ENCODE data around the gene TEDC2.
"Not testable (repeated sequence)": the region's sequence is repeated elsewhere in the genome, so short reads cannot be mapped to it uniquely, and the experiment has no call there.

The TEDC2 gene, protein sequence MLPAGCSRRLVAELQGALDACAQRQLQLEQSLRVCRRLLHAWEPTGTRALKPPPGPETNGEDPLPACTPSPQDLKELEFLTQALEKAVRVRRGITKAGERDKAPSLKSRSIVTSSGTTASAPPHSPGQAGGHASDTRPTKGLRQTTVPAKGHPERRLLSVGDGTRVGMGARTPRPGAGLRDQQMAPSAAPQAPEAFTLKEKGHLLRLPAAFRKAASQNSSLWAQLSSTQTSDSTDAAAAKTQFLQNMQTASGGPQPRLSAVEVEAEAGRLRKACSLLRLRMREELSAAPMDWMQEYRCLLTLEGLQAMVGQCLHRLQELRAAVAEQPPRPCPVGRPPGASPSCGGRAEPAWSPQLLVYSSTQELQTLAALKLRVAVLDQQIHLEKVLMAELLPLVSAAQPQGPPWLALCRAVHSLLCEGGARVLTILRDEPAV

DNA sequence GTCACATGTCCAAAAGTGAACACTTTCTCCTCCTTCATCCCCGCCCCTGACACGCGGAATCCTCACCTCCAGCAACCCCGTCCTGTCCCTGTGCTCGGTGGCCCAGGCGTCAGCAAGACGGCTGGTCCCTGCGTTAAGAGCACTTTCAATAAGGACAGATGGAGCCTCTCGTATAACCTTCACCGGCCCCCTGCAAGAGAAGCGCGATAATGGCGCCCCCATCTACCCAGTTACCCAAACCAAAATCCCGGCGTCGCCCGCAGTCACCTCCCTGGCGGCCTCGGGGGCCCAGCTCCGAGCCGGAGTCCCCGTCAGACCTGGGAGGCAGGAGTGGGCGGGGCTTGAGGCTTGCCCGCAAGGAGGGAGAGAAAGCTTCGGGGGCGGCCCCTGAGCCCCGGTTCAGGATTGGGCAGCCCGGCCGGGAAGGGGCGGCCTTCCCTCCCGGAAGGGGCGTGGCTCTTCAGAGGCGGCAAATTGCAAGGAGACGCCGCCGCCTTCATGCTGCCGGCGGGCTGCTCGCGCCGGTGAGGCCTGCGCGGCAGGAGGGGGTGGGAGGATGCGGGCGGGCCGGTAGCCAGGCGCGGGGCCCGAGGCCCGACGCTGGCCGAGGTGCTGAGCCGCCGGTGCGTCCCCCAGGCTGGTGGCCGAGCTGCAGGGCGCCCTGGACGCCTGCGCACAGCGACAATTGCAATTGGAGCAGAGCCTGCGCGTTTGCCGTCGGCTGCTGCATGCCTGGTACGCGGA, at the start of gene TEDC2:
TSS of gene TEDC2 (plus strand) at position 463 of the 744 bp plus-strand sequence. CDS start at position 499, 36 bp downstream.
- DNase-seq = peak; percentile 92

DNA sequence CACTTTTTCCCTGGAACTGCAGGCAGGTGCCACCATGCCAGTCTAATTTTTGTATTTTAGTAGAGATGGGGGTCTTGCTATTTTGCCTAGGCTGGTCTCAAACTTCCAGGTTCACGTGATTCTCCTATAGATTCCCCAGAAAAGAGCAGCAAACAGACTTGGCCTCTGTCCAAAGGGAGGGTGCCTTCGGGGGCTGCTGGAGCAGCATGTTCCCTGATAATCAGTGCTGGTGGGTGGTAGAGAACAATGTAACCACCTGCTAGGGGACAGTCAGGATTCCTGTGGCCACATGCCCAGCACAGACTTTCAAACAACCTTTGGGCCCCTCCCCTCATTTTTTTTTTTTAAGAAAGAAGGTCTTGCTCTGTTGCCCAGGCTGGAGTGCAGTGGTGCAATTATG, 44.8 kb upstream of the TEDC2 start:
- DNase-seq = no peak

DNA sequence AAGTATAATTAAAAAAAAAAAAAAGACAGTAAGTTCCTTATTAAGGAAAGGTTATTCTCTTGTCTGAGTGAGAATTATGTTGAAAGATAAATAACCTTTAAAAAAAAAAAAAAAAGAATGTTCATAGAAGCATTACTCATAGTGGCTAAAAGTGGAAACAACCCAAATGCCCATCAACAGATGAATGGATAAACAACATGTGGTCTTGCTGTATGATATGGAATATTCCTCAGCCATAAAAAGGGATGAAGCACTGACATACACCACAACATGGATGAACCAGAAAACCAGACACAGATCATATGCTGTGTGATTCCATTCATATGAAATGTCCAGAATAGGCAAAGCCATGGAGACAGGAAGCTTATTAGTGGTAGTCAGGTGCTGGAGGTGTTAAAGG, 39.9 kb upstream of the TEDC2 start:
- no peak for DNase-seq

DNA sequence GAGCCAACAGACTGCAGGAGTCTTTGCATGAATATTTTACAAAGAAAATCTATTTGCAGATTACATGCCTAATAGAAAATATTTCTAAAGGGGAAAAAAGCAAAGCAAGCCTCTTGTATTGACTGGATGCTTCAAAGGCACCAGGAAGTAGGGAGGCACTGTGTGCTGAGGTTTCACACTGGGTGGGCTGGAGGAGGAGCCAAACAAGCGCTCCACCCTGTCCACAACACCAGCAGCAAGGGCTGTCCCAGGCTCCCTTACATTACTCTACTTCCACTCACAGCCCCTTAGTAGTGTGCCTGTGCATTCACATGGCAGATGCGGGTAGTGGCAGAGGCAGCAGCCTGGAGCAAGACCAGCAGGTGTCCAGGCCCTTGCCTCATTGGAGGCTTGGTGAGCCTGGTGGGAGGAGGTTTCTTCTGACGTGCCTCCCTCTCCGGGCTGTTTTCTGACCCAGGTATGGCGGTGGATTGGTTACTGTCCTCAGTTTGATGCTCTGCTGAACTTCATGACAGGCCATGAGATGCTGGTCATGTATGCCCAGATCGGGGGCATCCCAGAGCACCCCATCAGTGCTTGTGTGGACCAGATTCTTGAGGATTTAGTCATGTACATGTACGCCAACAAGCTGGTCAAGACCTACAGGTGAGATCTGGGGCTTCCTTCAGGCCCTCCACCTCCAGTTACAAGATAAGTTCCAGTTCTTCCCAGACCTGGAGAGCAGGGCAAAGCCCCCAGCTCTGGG, 37.6 kb upstream of the TEDC2 start:
- DNase-seq = no peak

DNA sequence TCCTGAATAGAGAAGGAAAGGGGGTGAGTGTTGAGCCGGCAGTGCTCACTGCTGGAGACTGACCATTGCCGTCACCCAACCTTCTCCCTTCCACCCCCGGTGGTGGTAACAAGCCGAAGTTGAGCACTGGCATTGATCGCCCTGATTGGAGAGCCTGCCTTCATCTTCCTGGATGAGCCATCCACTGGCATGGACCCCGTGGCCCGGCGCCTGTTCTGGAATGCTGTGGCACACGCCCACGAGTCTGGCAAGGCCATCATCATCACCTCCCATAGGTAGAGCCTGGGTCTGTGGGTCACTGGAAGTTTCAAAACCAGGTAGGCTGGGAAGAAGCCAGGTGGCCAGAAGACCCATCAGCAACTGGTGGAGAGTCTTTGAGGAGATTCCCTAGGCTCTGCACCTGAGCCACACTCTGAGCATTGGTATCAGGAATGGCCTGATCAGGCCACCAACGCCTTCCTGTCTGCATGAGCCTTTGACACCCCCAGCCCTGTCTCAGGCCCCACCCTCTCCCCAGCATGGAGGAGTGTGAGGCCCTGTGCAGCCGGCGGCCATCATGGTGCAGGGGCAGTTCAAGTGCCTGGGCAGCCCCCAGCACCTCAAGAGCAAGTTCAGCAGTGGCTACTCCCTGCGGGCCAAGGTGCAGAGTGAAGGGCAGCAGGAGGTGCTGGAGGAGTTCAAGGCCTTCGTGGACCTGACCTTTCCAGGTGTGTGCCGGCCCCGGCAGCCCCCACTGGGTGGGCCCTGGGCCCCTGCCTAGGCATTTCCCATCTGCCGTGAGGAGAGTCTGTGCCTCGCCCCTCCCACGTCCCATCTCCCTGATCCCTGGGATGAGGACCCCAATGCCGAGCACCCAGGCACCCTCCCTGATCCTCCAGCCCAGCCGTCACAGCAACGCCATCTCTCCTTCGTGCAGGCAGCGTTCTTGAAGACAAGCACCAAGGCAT, 35.6 kb upstream of the TEDC2 start:
- DNase-seq = no peak

DNA sequence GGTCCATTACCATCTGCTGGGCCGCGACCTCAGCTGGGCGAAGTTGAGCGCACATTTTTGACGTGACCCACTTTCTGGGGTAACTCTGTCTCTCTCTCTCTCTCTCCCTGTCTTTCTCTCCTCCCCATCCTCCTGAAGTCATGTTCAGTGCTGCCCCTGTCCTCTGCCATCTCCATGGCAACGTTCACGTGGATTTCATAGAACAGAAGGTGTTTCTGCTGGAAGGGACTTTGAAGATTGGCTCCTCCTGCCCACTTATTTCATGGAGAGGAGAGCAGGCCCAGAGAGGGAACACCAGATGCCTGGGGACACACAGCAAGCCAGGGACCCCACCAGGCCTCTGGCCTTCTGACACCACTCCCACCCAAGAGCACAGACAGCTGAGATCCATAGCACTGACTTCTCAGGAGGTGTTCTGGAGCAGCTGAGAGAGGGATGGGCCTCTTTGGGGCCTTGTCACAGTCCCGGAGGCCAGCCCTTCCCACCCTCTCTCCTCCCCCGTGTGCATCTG, 34.8 kb upstream of the TEDC2 start:
- no peak for DNase-seq

DNA sequence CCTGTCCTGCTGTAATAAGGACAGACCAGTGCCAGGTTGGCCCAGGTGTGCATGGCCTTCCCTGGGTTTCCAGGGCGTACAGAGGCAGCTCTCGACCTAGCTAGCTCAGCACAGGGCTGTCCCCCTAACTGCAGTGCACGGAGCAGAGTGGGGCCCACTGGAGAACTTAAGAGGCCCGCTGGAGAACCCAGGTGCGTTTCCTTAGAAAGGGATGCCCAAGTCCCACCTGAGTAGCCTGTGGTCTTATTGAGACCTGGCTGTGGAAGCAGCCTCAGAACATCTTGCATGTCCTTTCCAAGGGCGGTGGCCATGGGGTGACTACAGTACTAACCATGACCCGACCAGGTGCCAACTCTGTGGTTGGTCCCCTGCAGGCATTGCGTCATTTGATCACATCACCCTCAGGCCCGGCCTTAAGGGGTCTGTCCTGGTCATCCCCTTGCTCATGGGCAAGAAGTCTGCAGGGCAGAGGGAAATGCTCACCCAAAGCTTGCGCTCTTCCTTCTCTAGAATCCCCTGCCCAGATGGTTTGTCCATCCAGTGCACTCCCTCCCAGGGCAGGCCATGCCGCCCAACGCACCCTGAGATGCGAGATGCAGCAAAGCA, 34.0 kb upstream of the TEDC2 start:
- no peak for DNase-seq

DNA sequence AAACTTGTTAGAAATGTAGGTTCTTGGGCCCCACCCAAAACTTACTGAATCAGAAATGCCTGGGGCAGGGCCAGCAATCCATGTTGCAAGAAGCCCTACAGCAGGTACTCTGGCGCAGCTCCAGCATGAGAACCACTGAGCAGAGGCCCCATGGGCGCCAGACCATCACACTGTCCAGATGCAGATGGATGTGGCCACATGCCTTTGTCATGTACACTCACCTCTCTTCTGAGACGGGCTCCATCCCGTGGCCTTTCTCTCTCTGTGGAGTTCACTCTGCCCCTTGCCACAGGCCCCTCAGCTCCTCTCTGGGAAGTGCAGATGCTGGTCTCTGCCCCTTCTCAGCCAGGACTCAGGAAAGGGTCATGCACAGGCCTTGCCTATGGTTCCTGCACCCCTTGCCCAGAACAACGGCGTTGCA, 33.0 kb upstream of the TEDC2 start:
- DNase-seq = no peak

DNA sequence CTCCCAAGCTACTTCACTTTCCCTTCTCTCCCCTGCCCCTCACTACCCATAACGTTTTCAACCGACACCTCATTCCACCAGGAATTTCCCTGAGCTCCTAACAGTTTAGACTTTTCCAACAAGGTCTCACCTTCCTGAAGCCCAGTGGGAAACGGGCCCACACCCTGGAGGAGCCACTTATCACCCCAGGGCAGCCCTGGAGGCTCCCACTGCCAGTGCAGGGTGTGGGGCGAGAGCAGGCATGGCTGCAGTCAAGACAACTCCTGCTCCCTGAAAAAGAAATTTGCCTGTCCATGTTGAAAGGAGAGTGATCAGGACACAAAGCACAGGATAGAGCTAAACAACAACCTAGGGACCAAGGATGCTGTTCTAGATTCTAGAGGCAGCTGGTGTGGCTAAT, 32.4 kb upstream of the TEDC2 start:
- no peak for DNase-seq

DNA sequence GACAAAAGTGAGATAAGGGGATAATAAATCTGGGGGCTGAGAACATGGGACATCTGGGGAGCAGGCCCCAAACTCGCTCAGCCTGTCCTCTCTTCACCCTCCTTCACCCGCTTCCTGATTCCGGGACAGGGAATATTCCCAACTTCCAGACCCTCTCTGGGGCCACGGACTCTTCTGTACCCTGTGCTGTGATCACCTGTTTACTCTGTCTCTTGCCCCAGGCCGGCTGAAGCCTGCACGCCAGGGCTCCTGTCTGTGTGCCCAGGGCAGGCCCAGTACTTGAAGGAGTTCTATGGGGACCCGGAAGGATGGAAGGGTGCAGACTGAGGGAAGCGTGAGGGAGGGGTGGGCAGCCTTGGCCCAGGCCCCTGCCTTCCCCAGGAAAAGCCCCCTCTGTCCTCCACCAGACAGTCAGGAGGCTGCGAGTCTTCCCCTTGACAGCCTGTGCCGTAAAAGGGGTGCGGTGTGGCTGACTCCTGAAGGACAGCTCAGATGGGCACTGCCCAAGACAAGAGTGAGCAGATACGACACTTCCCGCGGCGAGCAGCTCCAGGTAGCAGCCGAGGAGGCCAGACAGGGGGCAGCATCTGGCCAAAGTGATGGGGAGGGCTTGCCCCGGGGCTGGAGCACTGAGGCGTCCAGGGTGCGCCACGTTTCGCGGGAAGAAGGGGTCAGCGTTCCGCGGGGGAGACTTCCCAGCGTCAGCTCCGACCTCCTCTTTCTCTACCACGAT, 31.7 kb upstream of the TEDC2 start:
- DNase-seq = no peak

DNA sequence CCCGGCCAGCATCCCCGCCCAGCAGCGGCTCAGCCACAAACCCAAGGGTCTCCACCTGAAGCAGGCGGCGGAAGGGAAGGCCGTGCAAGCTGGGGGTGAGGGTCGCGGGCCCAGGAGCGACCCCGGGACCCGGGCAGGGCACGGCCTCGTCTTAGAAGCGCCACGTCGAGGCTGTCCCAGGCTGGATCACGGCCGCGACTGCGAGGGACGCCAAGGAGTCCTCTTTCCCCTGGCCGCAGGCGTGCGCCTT, 31.2 kb upstream of the TEDC2 start:
- no peak for DNase-seq

DNA sequence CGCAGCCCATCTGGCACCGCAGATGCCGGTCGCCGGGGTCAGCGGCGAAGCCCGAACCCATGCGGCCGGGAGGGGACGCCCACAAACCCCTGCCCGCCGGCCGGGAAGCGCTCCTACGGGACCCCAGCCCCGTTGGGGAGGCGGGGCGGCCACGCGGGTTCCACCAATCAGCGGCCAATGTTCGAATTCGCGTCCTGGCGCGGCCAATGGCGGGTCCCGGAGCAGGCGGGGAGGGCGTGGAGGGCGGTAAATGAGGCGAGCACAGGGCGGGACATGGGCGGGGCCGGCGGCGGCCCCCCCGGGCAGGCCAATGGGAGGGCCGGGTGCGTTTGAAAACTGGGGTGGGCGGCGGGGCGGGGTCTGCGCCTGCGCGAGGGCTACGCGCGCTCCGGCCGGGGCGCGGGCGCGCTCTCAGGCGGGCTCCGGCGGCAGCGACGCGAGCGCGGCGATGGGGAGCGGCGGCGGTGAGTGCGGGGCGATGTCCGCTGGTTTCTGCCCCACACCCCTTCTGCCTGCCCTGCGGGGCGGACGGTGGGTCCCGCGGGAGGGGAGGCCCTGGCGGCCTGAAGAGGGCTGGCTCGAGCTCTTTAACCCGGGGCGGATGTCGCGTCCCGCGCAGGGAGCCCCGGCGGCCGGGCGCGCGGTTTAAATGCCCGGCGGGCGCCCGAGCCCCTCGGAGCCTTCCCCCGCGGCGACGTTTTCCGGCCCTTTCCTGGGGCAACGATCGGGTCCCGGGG, 30.7 kb upstream of the TEDC2 start, which contains the start of gene CCNF:
TSS of gene CCNF (plus strand) at position 414 of the 737 bp plus-strand sequence. CDS start at position 449, 35 bp downstream.
- peak; percentile 79 to 85 for DNase-seq

DNA sequence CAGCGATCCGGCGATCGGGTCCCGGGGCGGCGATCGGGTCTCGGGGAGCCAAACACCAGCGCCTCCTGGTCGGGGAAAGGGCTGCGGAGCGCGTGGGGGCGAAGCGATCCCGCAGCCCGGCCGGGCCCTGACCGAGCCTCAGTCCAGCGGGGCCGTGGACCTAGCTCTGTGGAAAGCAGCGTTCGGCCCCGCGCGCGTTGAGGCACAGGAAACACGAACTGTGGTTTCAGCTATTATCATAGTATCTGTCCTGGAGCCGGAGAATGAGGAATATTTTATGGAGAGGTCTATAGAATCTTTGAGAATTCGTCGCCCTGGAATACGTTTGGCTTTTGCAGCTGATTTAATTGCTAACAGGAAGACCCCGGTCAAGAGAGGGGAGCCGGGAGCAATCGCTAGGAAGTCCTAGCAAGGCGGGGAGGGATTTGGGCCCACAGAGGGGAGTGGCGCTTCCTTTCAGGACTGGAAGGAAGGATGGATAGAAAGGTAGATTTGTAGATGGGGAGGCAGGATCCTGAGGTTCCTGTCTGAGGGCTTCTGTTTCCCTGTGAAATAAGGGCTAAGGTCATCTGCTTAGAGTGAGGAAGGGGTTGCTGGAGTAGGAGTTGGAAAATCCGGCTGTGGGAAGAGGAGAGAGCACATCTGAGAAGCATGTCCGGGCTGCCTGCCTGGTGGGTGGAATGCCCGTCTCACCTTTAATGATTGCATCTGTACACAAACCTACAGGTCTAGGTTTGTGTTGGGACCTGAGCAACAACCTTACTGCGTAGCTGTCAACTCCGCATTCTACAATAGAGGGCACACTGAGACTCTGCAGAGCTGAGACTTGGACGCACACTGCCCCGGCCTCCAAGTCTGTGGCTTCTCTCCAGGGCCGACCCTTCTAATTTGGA, 29.9 kb upstream of the TEDC2 start:
- DNase-seq = peak; percentile 41 to 63

DNA sequence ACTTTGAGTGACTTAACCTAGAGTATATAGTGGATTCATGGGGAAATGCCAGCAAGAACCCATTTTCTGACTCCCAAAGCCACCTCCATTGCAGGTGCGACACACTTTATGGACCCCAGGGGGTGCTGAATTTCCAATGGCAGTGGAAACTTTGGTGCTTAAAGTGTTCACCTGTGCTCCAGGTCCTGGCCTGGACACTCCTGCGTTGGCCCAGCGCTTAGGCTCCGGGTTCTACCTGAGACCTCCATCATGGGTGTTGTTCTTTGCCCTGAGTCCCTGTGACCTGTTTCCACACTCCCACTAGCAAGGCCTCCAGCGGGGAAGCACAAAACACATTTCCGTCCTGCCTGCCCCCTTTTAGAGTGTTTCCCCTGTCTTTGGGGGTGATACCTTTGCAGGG, 27.6 kb upstream of the TEDC2 start:
- DNase-seq = no peak

DNA sequence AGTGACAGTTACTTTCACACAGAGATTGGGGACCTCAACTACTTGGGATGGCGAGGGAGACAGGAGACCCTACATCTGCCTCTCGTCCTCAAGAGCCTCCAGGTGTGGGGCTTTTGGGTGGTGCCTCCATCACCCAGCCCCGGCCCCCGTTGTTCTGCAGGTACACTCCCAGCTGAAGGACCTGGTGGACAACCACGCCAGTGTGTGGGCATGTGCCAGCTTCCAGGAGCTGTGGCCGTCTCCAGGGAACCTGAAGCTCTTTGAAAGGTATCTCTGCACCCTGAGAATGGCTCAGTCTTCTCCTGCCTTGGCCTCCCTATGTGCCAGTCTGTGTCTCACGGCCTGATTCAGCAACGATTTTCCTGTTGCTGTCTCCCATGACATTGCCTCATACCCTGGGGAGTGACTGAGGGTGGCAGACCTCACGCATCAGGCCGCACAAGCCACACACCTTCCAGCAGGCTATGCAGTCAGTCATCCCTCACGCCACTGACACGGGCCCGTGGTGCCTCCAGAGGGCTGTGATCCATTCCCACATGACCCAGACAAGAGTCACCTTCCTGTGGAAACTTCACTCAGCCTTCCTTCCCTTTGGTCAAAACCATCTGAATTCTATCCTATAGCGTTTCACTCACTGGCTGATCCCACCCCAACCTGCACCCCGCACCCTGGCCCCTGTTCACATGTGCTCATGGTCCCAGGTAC, 27.0 kb upstream of the TEDC2 start:
- DNase-seq = no peak

DNA sequence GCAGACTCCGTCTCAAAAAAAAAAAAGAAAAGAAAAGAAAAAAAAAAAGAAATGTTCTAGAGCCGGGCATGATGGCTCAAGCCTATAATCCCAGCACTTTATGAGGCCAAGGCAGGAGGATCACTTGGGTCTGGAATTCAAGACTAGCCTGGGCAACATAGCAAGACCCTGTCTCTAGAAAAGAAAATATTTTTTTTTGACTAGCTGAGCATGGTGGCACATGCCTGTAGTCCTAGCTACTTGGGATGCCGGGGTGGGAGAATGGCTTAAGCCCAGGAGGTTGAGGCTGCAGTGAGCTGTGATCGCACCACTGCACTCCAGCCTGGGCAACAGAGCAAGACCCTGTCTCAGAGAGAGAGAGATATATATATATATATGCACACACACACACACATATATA, 24.7 kb upstream of the TEDC2 start:
- not testable (repeated sequence) for DNase-seq

DNA sequence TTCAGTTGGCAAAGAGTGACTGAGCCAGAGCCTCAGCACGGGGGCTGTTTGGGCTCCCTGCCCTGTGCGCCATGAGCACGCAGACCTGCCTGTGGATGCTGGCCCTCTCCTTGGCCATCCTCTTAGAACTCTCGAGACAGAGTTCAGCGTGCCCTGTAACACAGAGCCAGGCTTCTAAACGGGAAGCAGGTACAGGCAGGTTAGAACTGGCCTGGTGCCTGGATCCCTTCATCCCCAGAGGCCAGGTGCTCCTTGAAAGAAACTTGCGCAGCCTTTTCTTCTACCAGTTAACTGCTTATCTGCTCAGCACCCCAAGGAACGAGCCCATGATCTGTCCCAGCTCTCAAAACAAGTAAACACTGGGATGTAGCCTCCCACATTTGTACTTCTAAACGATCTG, 23.8 kb upstream of the TEDC2 start:
- no peak for DNase-seq

DNA sequence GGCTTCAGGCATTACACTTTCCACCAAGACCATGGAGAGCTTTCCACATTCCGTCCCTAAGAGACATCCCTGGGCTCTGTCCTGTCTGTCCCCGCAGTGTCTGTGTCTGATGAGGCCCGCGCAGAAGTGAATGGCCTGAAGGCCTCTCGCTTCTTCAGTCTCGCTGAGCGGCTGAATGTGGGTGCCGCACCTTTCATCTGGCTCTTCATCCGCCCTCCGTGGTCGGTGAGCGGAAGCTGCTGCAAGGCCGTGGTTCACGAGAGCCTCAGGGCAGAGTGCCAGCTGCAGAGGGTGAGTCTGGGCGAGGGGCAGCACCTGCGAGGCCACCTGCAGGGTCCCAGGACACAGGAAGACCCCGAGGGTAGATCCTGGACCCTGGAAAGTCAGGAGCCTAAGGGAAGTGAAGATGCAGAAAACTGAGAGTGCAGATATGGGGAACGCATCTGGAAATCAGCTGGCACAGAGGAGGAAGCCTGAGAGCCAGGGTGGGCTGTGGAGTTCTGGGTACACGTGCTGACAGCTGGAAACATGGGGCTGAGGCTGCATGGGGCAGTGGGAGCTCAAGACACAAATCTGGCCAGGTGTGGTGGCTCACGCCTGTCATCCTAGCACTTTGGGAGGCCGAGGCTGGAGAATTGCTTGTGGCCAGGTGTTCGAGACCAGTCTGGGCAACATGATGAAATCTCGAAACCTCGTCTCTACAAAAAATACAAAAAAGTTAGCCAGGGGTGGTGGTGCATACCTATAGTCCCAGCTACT, 22.7 kb upstream of the TEDC2 start:
- DNase-seq = no peak

Measured in AML-193 (cell line).